ENCODE measurements around the gene KIF3A. TPM values are rescaled to one million over a fixed set of nuclear protein-coding genes. Genes with fewer than 3 reads are reported as not detected.

Gene KIF3A
- total and polyA plus RNA-seq, 2 of the 8 experiments (the other 6 are each of a cell fraction or from before 2014, with no cell fraction given): 3.1 to 13.1 TPM

DNA sequence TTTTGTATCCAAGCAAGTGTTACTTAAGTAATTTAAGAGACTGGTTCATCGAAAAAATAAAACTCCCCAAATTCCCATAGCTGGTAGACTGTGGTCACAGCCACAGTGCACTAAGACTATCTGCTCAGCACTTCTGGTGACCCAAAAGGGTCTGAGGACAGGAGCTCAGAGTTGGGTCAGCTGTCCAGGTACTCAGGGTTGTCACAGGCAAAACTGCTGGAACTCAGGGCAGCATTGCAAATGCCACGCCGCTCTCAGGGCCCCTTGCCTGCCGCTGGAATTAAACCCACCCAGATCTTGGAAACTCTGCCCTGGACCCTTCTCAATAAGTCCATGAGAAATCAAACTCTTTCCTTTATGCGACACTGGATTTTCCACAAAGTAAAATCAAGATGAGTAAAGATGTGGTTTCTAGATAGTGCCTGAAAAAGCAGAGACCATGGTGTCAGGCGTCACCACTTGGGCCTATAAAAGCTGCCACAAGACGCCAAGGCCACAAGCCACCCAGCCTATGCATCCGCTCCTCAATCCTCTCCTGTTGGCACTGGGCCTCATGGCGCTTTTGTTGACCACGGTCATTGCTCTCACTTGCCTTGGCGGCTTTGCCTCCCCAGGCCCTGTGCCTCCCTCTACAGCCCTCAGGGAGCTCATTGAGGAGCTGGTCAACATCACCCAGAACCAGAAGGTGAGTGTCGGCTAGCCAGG lies 79.5 kb downstream of the KIF3A start, which contains the start of gene IL13:
TSS of gene IL13 (plus strand) at position 498 of the 705 bp plus-strand sequence. CDS start at position 512, 14 bp downstream.
- Histone ChIP-seq H2BK5ac (ENCODE audit: low read depth, low read length) (no peak within 1 kb of the TSS), H3K27ac (ENCODE audit: low read depth, low read length) (no peak within 1 kb of the TSS), H3K36me3 (ENCODE audit: control insufficient read depth in 2 of 4, insufficient read depth in 4 of 4, low read length in 3 of 4) (no peaks in the 10 kb centered on the region), H3K9ac (replicated peaks in 1 of 4; ENCODE audit: extremely low read depth in 1 of 4, low read depth in 3 of 4, low read length in 3 of 4) (no peak within 1 kb of the TSS), H3K27me3 (replicated peaks in 1 of 4; ENCODE audit: control insufficient read depth in 3 of 4, extremely low read depth in 1 of 4, insufficient read depth in 3 of 4, low read length in 3 of 4) (peaks cover 10 to 40% (median 31%) of the 10 kb centered on the region in 4 experiments), H3K79me2 (ENCODE audit: control insufficient read depth in 1 of 2, insufficient read depth in 2 of 2, low read length in 2 of 2) (no peaks in the 10 kb centered on the region), H2BK12ac (ENCODE audit: low read depth, low read length) (no peak within 1 kb of the TSS), H2AK5ac (ENCODE audit: low read depth, low read length) (no peak within 1 kb of the TSS), H3K23me2 (ENCODE audit: low read depth, low read length) (peaks cover 2% of the 10 kb centered on the region; the same call in 1 of the 2 replicates), H3K14ac (ENCODE audit: insufficient read length) (no peak within 1 kb of the TSS), H3K56ac (replicated peaks; ENCODE audit: insufficient read length, low read depth, low read length) (no peak within 1 kb of the TSS), H3K4ac (replicated peaks; ENCODE audit: insufficient read length, low read depth, low read length) (no peak within 1 kb of the TSS), H3K4me2 (ENCODE audit: insufficient read depth in 1 of 2, low read depth in 2 of 2, low read length in 2 of 2) (no peak within 1 kb of the TSS), H3K9me3 (ENCODE audit: insufficient read depth in 2 of 2, low read depth in 1 of 2, low read length in 1 of 2) (no peaks in the 10 kb centered on the region; a peak in 1 of 4 replicates), H3K79me1 (ENCODE audit: low read depth, low read length) (no peaks in the 10 kb centered on the region), H2BK20ac (ENCODE audit: low read length) (no peak within 1 kb of the TSS), H2BK120ac (replicated peaks; ENCODE audit: low read depth, low read length) (no peak within 1 kb of the TSS), H4K5ac (ENCODE audit: insufficient read length, low read depth, low read length) (no peak within 1 kb of the TSS), H4K91ac (replicated peaks; ENCODE audit: insufficient read length, low read length) (no peak within 1 kb of the TSS), H3K4me1 (replicated peaks in 1 of 4; ENCODE audit: control insufficient read depth in 3 of 4, insufficient read depth in 4 of 4, low read length in 3 of 4) (peaks cover 0 to 8% (median under 1%) of the 10 kb centered on the region in 4 experiments; a peak in 4 of 7 replicates), H2BK15ac (ENCODE audit: low read length) (no peak within 1 kb of the TSS), H4K8ac (ENCODE audit: extremely low read depth, insufficient read depth, low read length) (no peak within 1 kb of the TSS), H3K4me3 (ENCODE audit: extremely low read depth in 1 of 4, insufficient read depth in 2 of 4, low read depth in 3 of 4, low read length in 4 of 4) (no peak within 1 kb of the TSS), H3K23ac (ENCODE audit: insufficient read length) (no peak within 1 kb of the TSS), H4K20me1 (replicated peaks in 1 of 2; ENCODE audit: control insufficient read depth in 1 of 2, insufficient read depth in 2 of 2, low read length in 2 of 2) (peaks cover 0 to 1% of the 10 kb centered on the region in 2 experiments), H2AFZ (ENCODE audit: low read length) (no peak within 1 kb of the TSS), H3K18ac (ENCODE audit: extremely low read depth, low read length) (no peak within 1 kb of the TSS)
- ChIA-PET POLR2A (ENCODE audit: partially characterized antibody) (interaction anchor here (1.0 kb wide), 1 partner anchor 12 kb away, joined by 3 read pairs; no protein-coding TSS in a partner anchor), CTCF (ENCODE audit: partially characterized antibody) (interaction anchor here (1.0 to 1.8 kb wide), 5 partner anchors 13 to 161 kb away, joined by 4 to 7 read pairs (median 5); no protein-coding TSS in a partner anchor)
- WGBS, 2 experiments (ENCODE audit: extremely low coverage in 1 of 2, insufficient coverage in 1 of 2, insufficient read length in 1 of 2, insufficient replicate concordance in 2 of 2, low coverage in 1 of 2, low lambda C conversion rate in 2 of 2, missing lambda C conversion rate in 1 of 2): 91% methylated on average over 12 of the region's 12 CpGs; no CpG with 5 or more reads in 1 of the 2 experiments
- no peak for FAIRE-seq
- no peak for DNase-seq (ENCODE audit: low read depth in 1 of 2, low spot score in 2 of 2)
- TF ChIP-seq CBX8 (IDR thresholded peaks at IDR 0.05; ENCODE audit: borderline replicate concordance, low read depth, low read length): no peak
- no peak for TF ChIP-seq KDM1A (IDR thresholded peaks at IDR 0.05; ENCODE audit: borderline replicate concordance, low read length)
- no peak for TF ChIP-seq TAF7 (optimal IDR thresholded peaks at IDR 0.05; ENCODE audit: borderline replicate concordance, low read depth, low read length)
- no peak for TF ChIP-seq HDAC6 (IDR thresholded peaks at IDR 0.05; ENCODE audit: low read depth, low read length)
- no peak for TF ChIP-seq SIX5 (IDR thresholded peaks at IDR 0.05; ENCODE audit: low read depth, low read length)
- no peak for TF ChIP-seq SP4 (IDR thresholded peaks at IDR 0.05; ENCODE audit: low read length)
- TF ChIP-seq KDM5A (IDR thresholded peaks at IDR 0.05; ENCODE audit: low read length): no peak
- TF ChIP-seq EP300 (IDR thresholded peaks at IDR 0.05; ENCODE audit: borderline replicate concordance in 1 of 2, low read depth in 2 of 2, low read length in 2 of 2): no peak
- TF ChIP-seq CREB1 (IDR thresholded peaks at IDR 0.05): no peak
- TF ChIP-seq ZNF274 (IDR thresholded peaks at IDR 0.05; ENCODE audit: borderline replicate concordance, extremely low read depth, low read length): no peak
- TF ChIP-seq NRF1 (IDR thresholded peaks at IDR 0.05; ENCODE audit: low read depth, low read length): no peak
- TF ChIP-seq CEBPB (IDR thresholded peaks at IDR 0.05; ENCODE audit: low read depth, low read length): no peak
- no peak for TF ChIP-seq GTF2F1 (IDR thresholded peaks at IDR 0.05; ENCODE audit: borderline replicate concordance, low read depth, low read length)
